Mucosa of descending colon (tissue), 3 donors: ENCODE data around the gene SMCHD1. TPM values are rescaled to one million over a fixed set of nuclear protein-coding genes. Genes with fewer than 3 reads are reported as not detected.

Experiments
- ATAC-seq: fragments of 200-7000 bp; cut with Tn5 transposase; one replicate; pipeline ENCODE4 v1.9.1; 2020; ENCODE audit warnings: mild to moderate bottlenecking, moderate library complexity
- DNase-seq, 3 donors: peaks; one replicate each; pipeline ENCODE4 v3.0.0-alpha.2; 2020
- H3K36me3 ChIP-seq: fragments of 200-600 bp; one replicate; pipeline ENCODE4 v1.8.0; 2021; ENCODE audit warnings: low read depth, mild to moderate bottlenecking
- H3K4me1 ChIP-seq: fragments of 200-600 bp; one replicate; pipeline ENCODE4 v1.8.0; 2021; ENCODE audit warnings: low read depth, mild to moderate bottlenecking
- H3K4me3 ChIP-seq: fragments of 200-600 bp; one replicate; pipeline ENCODE4 v1.8.0; 2021; ENCODE audit warnings: mild to moderate bottlenecking
- H3K9me3 ChIP-seq: fragments of 200-600 bp; one replicate; pipeline ENCODE4 v1.8.0; 2021; ENCODE audit warnings: mild to moderate bottlenecking
- CTCF ChIP-seq: fragments of 200-600 bp; IDR thresholded peaks from one replicate; pipeline ENCODE4 v1.8.0; 2022; ENCODE audit warnings: antibody characterized with exemption, mild to moderate bottlenecking
- intact Hi-C, 2 donors: fragments of 100-400 bp; cut with DNase I in 1 of 2; cut with micrococcal nuclease in 1 of 2; formaldehyde crosslinking; loops; one replicate each; pipeline versions ENCODE4 v1.11.0 to v1.11.1; 2022; cut with DNase I, micrococcal nuclease
- total RNA-seq, 3 donors: library from RNA; stranded (reverse); fragmentation: NEBNext Ultra II Directional in 2 of 3; extraction: Animal tissue kit (Norgen Biotek cat#: 25700) in 2 of 3; gene quantifications; one replicate each; pipeline versions ENCODE4 v1.2.1 to v1.2.4, GENCODE V29; 2021 to 2023
- donor health status: DM: no; HTN: no; CAD: no; lungs with moderate emphysema.
- donor health status: DM: no; HTN: no; CAD: no.
- donor health status: DM: no; HTN: yes; CAD: no.

SMCHD1 gene
- total RNA-seq, 3 donors from 2014 or later: 66.4 to 94.3 (median 83.4) TPM

DNA sequence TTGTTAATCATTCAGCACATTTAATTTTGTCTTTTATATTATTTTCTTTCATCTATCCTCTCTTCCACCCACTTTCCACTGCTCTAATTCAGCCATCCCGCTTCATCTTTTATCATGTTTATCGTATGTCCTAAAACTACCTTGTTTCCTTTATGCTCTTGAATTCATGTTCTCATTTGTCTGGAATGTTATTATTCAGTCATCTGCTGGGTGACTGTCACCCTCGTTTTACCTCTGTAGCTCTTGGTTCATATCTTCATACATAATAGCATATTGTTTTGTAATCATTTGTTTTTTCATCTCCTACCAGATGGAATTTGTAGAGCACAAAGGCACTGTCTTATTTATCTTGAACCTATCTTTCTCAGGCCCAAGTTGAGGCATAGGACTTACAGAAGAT, 37.0 kb downstream of the SMCHD1 start:
- Histone ChIP-seq H3K4me3 (no peak overlapping the region), H3K9me3 (no peaks in the 10 kb centered on the region), H3K4me1 (peaks cover 3% of the 10 kb centered on the region), H3K36me3 (peaks cover 18% of the 10 kb centered on the region)
- TF ChIP-seq CTCF: no peak
- intact Hi-C loops: no loop called here
- no peak for DNase-seq
- ATAC-seq: no peak

DNA sequence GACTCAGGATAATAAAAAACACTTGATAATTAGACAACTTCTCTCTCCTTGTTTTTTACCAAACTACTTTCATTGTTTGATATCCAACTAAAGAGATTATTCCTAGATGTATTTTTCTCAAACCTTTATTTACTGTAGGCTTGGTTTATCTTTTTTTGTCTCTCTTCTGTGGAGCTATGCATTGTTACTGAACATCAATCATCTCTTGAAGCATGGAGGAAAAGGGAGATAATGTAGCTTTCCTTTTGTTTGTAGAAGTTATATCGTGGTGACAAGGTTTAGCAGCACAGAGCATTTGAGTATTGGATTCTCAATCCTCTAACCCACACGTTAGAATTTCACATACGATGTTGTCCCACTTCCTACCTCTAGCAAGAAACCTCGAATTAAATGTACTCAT, 41.7 kb downstream of the SMCHD1 start:
- peaks cover 18% of the 10 kb centered on the region for H3K36me3 ChIP-seq
- no peak for TF ChIP-seq CTCF
- no peak for ATAC-seq

GRCh38 chr18:2699001-2699400, 43.5 kb downstream of the SMCHD1 start:
- no peaks in the 10 kb centered on the region for H3K9me3 ChIP-seq
- intact Hi-C loops: no loop called here
- no peak overlapping the region for H3K4me3 ChIP-seq
- ATAC-seq (no peak), DNase-seq (no peak)
- peaks cover 18% of the 10 kb centered on the region for H3K36me3 ChIP-seq
- no peak for TF ChIP-seq CTCF
- H3K4me1 ChIP-seq: no peaks in the 10 kb centered on the region

More for the DNA sequence above, 41.7 kb downstream of the SMCHD1 start:
- Histone ChIP-seq H3K4me3 (no peak overlapping the region), H3K9me3 (no peaks in the 10 kb centered on the region), H3K4me1 (peaks cover 3% of the 10 kb centered on the region)
- intact Hi-C loops: no loop called here
- no peak for DNase-seq

- Histone ChIP-seq H3K36me3 (no peaks in the 10 kb centered on the region), H3K9me3 (no peaks in the 10 kb centered on the region), H3K4me1 (no peaks in the 10 kb centered on the region), H3K4me3 (no peak overlapping the region)
- no peak for TF ChIP-seq CTCF
- ATAC-seq (no peak), DNase-seq (no peak)
- intact Hi-C loops: no loop called here
Observed at GRCh38 chr18:2704541-2704940, 49.0 kb downstream of the SMCHD1 start.

- Histone ChIP-seq H3K4me1 (no peaks in the 10 kb centered on the region), H3K4me3 (no peak overlapping the region), H3K36me3 (no peaks in the 10 kb centered on the region), H3K9me3 (no peaks in the 10 kb centered on the region)
- intact Hi-C loops: no loop called here
- no peak for TF ChIP-seq CTCF
- DNase-seq (no peak), ATAC-seq (no peak)
Observed at GRCh38 chr18:2706903-2707302, 51.4 kb downstream of the SMCHD1 start.

DNA sequence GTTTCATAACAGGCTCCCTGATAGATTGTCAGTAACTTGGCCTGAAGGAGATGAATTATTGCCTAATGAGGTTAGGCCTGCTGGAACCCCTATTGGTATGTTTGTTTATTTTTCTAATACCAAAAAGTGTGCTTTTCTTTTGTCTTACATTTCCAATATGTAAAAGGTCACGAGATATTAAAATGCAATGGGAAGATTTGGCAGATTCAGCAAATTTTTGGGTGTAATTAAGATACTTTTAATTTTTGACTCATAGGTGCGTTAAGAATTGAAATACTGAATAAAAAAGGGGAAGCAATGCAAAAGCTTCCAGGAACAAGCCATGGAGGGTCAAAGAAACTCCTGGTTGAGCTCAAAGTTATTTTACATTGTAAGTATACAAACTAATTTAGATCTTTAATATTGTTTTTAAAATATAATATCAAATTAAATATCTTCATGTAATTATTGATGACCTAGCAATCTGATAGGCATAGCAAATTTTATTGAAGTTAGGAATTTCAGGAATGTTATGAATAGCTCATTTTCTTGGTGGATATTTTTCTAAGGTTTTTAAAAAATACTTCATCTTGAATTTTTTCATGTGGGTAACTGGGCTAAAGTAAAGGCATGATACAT, 52.1 kb downstream of the SMCHD1 start:
- DNase-seq: no peak
- no peaks in the 10 kb centered on the region for H3K36me3 ChIP-seq
- no peak for ATAC-seq
- no peaks in the 10 kb centered on the region for H3K9me3 ChIP-seq
- TF ChIP-seq CTCF: no peak
- no peak overlapping the region for H3K4me3 ChIP-seq
- intact Hi-C loops: no loop called here
- H3K4me1 ChIP-seq: no peaks in the 10 kb centered on the region
